Measurements from ENCODE around the gene MCF2L2.

MCF2L2 gene

DNA sequence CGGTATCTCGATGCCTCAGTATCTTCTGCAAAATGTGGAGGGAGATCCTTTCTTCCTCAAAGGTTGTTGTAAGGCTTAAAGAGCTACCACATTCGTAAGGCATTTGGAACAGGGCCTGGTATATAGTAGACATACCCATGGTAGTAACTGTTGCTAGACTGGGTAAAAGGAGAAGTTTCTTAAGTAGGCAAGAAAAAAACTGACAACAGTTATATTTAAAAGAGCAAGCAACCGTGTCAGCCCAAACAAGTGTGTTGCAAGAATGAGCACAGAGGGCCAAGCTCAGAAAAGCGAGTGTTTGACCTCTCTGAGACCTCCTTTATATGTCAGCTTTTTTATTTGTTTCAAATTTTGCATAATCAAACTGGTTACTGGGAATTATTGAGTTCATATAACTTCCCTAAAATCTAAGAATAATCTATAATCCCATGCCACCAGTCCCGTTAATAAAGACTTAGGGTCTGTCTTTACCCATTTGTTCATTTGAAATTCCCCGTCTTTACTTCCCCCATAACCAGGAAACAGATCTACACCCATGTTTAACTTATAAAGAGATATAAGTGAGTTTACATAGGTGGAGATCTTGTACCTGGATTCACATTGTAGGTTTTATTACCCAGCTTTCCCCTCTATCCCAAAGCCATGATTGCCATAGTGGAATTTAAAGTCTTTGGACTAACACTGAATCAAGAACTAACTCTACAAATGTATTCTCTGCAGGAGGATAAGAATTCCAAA is 168.1 kb downstream of the MCF2L2 start:
- TF ChIP-seq, protein P1, sequence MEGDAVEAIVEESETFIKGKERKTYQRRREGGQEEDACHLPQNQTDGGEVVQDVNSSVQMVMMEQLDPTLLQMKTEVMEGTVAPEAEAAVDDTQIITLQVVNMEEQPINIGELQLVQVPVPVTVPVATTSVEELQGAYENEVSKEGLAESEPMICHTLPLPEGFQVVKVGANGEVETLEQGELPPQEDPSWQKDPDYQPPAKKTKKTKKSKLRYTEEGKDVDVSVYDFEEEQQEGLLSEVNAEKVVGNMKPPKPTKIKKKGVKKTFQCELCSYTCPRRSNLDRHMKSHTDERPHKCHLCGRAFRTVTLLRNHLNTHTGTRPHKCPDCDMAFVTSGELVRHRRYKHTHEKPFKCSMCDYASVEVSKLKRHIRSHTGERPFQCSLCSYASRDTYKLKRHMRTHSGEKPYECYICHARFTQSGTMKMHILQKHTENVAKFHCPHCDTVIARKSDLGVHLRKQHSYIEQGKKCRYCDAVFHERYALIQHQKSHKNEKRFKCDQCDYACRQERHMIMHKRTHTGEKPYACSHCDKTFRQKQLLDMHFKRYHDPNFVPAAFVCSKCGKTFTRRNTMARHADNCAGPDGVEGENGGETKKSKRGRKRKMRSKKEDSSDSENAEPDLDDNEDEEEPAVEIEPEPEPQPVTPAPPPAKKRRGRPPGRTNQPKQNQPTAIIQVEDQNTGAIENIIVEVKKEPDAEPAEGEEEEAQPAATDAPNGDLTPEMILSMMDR (IDR thresholded peaks at IDR 0.05) = no peak
- Histone ChIP-seq H3K36me3 (peaks cover 3% of the 10 kb centered on the region), H3K4me1 (ENCODE audit: control insufficient read depth in 1 of 2, insufficient read depth in 1 of 2, low read depth in 1 of 2, low read length in 1 of 2) (peaks cover 55 to 57% of the 10 kb centered on the region in 2 experiments), H3K27me3 (no peaks in the 10 kb centered on the region), H3K27ac (peak overlapping the region; percentile 87), H3K4me3 (ENCODE audit: low read depth in 1 of 2, low read length in 1 of 2) (peak overlapping the region; percentile 31 to 36), H3K9me3 (no peaks in the 10 kb centered on the region)

DNA sequence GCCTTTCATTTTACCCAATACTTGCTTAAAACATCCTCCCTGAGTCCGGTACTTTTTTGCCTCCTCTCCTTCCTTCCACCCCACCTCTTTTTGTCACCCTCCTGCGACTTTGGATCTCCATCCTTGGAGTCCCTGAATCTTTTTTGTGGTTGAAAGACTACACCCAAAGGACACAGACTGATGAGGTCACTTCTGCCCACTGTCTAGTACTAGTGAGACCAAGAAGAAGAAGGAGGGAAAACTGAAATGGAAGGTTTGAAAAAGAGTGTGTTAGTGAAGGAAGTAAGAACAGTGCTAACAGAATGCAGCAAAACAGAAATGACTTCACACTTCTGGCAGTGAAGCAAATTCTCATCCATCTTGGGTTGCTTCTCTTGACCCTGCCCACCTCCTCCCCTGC is 168.8 kb downstream of the MCF2L2 start:
- H3K27me3 ChIP-seq = no peaks in the 10 kb centered on the region

DNA sequence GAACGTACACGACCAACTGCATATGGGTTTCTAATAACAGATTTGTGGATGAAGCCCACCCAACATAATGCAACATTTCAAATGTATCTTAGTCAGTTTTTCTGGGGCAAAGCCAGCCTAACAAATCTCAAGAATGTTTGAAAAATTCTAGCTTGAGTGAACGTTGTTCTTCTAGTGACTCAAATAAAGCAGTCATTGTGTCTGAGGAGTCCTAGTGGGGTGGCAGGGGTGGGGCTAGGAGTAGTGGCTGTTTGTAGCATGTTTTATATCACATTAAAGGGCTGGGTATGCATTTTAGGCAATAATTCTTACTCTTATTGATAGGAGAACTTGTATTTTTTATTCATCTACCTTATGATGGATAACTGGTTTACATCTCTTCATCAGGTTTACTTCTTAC is 169.3 kb downstream of the MCF2L2 start:
- no peaks in the 10 kb centered on the region for H3K9me3 ChIP-seq
- H3K4me1 ChIP-seq (ENCODE audit: control insufficient read depth in 1 of 2, insufficient read depth in 1 of 2, low read depth in 1 of 2, low read length in 1 of 2) = peaks cover 50 to 60% of the 10 kb centered on the region in 2 experiments
- TF ChIP-seq, protein P1 (IDR thresholded peaks at IDR 0.05) = no peak
- H3K36me3 ChIP-seq = peaks cover 3% of the 10 kb centered on the region
- no peaks in the 10 kb centered on the region for H3K27me3 ChIP-seq
- H3K27ac ChIP-seq = peak overlapping the region; percentile 87
- H3K4me3 ChIP-seq (ENCODE audit: low read depth in 1 of 2, low read length in 1 of 2) = peak overlapping the region in 1 of 2 experiments; percentile 36

More for the DNA sequence above, 168.8 kb downstream of the MCF2L2 start:
- Histone ChIP-seq H3K4me1 (ENCODE audit: control insufficient read depth in 1 of 2, insufficient read depth in 1 of 2, low read depth in 1 of 2, low read length in 1 of 2) (peaks cover 55 to 58% of the 10 kb centered on the region in 2 experiments), H3K27ac (peak overlapping the region; percentile 87), H3K9me3 (no peaks in the 10 kb centered on the region), H3K4me3 (ENCODE audit: low read depth in 1 of 2, low read length in 1 of 2) (peak overlapping the region; percentile 31 to 36), H3K36me3 (peaks cover 3% of the 10 kb centered on the region)
- TF ChIP-seq, protein P1 (IDR thresholded peaks at IDR 0.05) = no peak

DNA sequence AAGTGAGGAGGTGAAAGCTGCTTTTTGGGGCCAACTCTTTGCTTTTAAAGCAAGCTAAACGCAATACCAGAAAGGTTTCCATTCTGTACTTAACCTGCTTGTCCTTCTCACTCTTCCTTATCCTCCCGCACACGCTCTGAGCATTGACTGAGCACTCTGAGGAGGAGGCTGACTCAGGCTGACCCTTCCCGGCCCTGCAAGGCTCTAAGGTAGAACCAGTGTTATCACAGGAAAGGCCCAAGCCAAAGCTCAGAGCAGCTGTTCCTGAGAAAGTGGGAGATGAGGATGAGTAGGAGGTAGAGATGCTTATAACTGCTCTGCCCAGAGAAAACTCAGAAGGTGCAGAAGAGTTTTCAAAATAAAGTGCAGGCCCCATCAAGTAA is 173.1 kb downstream of the MCF2L2 start:
- H3K27me3 ChIP-seq = no peaks in the 10 kb centered on the region
- peaks cover 29 to 48% of the 10 kb centered on the region in 2 experiments for H3K4me1 ChIP-seq (ENCODE audit: control insufficient read depth in 1 of 2, insufficient read depth in 1 of 2, low read depth in 1 of 2, low read length in 1 of 2)
- H3K27ac ChIP-seq = peak overlapping the region; percentile 97
- H3K9me3 ChIP-seq = no peaks in the 10 kb centered on the region
- H3K4me3 ChIP-seq (ENCODE audit: low read depth in 1 of 2, low read length in 1 of 2) = peak overlapping the region; percentile 74 to 98
- H3K36me3 ChIP-seq = peaks cover 3% of the 10 kb centered on the region
- TF ChIP-seq, protein P1 (IDR thresholded peaks at IDR 0.05) = no peak

DNA sequence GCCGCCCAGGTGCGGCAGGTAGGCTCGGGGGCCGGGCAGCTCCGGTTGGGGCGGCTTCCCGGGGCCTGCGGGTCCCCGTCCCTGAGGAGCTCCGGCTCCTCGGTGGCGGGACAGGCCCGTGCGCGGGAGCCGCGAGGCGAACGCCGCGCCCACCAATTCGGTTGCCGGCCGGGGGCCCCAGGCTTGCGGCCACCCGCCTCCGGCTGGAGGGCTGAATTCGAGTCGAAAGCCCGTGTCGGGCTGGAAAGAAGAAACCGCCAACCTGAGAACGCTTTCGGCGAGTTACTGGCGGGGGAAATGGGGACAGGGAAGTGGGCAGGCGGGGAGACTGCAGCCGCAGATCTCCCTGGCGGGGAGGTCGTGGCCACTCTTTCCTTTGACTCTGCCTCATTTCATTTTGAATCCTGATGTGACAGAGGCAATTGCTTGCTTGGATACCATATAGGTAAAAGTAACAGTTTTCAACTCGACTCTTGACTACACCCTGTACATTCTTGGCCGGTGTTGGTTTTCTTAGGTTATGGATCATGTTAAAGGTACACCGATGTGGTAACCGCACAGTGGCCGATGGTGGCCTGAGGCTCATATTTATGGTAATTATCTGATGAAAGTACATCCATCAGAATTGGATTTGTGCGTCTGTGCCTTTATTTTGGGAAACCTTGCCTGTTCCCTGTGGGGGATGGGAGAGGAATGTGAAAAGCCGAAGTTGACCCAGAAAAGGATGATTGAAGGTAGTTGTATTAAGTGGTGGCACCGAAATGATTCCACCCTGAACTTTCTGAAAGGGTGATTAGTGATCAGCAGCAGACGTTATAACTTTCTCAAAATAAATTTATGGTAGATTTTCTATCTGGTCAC is 173.7 kb downstream of the MCF2L2 start:
- no peaks in the 10 kb centered on the region for H3K27me3 ChIP-seq
- H3K9me3 ChIP-seq = no peaks in the 10 kb centered on the region
- H3K4me1 ChIP-seq (ENCODE audit: control insufficient read depth in 1 of 2, insufficient read depth in 1 of 2, low read depth in 1 of 2, low read length in 1 of 2) = peaks cover 22 to 42% of the 10 kb centered on the region in 2 experiments
- H3K4me3 ChIP-seq (ENCODE audit: low read depth in 1 of 2, low read length in 1 of 2) = peak overlapping the region; percentile 74 to 98
- peak overlapping the region; percentile 97 for H3K27ac ChIP-seq
- peaks cover 3% of the 10 kb centered on the region for H3K36me3 ChIP-seq
- TF ChIP-seq, protein P1 (IDR thresholded peaks at IDR 0.05) = no peak
